ENCODE measurements around the gene PCIF1. TPM values are rescaled to one million over a fixed set of nuclear protein-coding genes. Genes with fewer than 3 reads are reported as not detected.
"Not testable (repeated sequence)": the region's sequence is repeated elsewhere in the genome, so short reads cannot be mapped to it uniquely, and the experiment has no call there.

Gene PCIF1
- total and polyA plus RNA-seq, 2 donors (not counting 3 experiments of a cell fraction or from before 2014, with no cell fraction given), result 26.4 to 27.2 TPM

DNA sequence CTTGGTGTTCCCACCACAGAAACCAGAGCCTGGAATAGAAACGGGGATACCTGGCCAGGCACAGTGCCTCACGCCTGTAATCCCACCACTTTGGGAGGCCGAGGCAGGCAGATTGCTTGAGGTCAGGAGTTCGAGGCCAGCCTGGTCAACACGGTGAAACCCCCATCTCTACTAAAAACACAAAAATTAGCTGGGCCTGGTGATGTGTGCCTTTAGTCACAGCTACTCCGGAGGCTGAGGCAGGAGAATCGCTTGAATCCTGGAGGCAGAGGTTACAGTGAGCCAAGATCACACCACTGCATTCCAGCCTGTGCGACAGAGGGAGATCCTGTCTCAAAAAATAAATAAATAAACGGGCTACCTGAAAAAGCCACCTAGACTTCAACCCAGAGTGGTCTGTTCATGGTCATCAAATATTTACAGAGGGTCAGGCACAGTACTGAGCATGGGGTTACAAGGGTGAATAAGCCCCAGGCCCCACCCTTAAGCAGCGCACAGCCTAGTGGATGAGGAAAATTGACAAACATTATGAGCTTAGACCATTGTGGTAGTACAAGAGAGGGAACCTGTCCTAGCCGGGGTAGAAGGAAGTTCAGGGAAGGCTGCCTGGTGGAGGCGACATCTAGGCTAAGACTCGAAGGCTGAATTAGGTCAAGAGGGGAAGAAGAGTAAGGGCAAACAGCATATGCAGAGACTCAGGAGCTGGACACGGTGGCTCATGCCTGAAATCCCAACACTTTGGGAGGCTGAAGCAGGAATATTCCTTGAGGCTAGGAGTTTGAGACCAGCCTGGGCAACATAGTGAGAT, 7.2 kb upstream of the PCIF1 start:
- intact Hi-C loops (cut with micrococcal nuclease), result no loop called here
- ChIA-PET CTCF (interaction anchor here (1.1 to 1.8 kb wide), 3 partner anchors 9 to 128 kb away, joined by 3 to 6 read pairs (median 3); no protein-coding TSS in a partner anchor), POLR2A (no interaction called here)
- dilution Hi-C loops (cut with MboI; ENCODE audit: extremely low pct_ligation_motif_present, low sequenced_read_pairs), result no loop called here
- no peak overlapping the region for H3K9ac ChIP-seq (replicated peaks; ENCODE audit: extremely low read depth, insufficient read depth, low read length)
- TF ChIP-seq MYC (IDR thresholded peaks at IDR 0.05; ENCODE audit: low read depth, low read length), result no peak
- TF ChIP-seq POLR2AphosphoS5 (IDR thresholded peaks at IDR 0.05; ENCODE audit: insufficient read depth, low read depth, low read length), result no peak
- no peak for TF ChIP-seq GATA2 (IDR thresholded peaks at IDR 0.05; ENCODE audit: insufficient read depth, insufficient read length, low read depth, low read length)
- TF ChIP-seq POLR2A (IDR thresholded peaks at IDR 0.05; ENCODE audit: low read depth, low read length), result no peak
- no peak for TF ChIP-seq EZH2 (IDR thresholded peaks at IDR 0.05; ENCODE audit: borderline replicate concordance, low read depth, low read length, severe bottlenecking)
- TF ChIP-seq, protein P1, sequence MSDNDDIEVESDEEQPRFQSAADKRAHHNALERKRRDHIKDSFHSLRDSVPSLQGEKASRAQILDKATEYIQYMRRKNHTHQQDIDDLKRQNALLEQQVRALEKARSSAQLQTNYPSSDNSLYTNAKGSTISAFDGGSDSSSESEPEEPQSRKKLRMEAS (IDR thresholded peaks at IDR 0.05; ENCODE audit: insufficient read depth, insufficient read length), result no peak
- TF ChIP-seq, protein P2, sequence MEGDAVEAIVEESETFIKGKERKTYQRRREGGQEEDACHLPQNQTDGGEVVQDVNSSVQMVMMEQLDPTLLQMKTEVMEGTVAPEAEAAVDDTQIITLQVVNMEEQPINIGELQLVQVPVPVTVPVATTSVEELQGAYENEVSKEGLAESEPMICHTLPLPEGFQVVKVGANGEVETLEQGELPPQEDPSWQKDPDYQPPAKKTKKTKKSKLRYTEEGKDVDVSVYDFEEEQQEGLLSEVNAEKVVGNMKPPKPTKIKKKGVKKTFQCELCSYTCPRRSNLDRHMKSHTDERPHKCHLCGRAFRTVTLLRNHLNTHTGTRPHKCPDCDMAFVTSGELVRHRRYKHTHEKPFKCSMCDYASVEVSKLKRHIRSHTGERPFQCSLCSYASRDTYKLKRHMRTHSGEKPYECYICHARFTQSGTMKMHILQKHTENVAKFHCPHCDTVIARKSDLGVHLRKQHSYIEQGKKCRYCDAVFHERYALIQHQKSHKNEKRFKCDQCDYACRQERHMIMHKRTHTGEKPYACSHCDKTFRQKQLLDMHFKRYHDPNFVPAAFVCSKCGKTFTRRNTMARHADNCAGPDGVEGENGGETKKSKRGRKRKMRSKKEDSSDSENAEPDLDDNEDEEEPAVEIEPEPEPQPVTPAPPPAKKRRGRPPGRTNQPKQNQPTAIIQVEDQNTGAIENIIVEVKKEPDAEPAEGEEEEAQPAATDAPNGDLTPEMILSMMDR (IDR thresholded peaks at IDR 0.05; ENCODE audit: extremely low read depth in 1 of 2, insufficient read depth in 1 of 2, low read depth in 1 of 2, low read length in 2 of 2), result no peak
- TF ChIP-seq JUN (IDR thresholded peaks at IDR 0.05; ENCODE audit: borderline replicate concordance, insufficient read depth, insufficient read length, low read depth), result no peak
- TF ChIP-seq FOS (IDR thresholded peaks at IDR 0.05; ENCODE audit: borderline replicate concordance, insufficient read depth, low read length), result no peak
- no peak overlapping the region for H3K4me2 ChIP-seq (ENCODE audit: insufficient read depth, low read length)
- no peaks in the 10 kb centered on the region for H3K9me3 ChIP-seq (replicated peaks; ENCODE audit: control insufficient read depth, insufficient read depth, low read length)
- no peaks in the 10 kb centered on the region for H3K79me2 ChIP-seq (ENCODE audit: control insufficient read depth, insufficient read depth, low read length)
- H3K36me3 ChIP-seq (ENCODE audit: control insufficient read depth in 2 of 2, extremely low read depth in 1 of 2, insufficient read depth in 2 of 2, low read length in 2 of 2), result no peaks in the 10 kb centered on the region
- no peaks in the 10 kb centered on the region for H4K20me1 ChIP-seq (replicated peaks; ENCODE audit: control insufficient read depth, extremely low read depth, insufficient read depth, low read length)
- no TSS peak for BruUV-seq (replicated peaks)
- FAIRE-seq, result no peak
- H3K4me3 ChIP-seq (replicated peaks in 1 of 3; ENCODE audit: insufficient read depth in 1 of 3, low read depth in 1 of 3, low read length in 3 of 3), result no peak overlapping the region
- no peak overlapping the region for H3K27ac ChIP-seq (ENCODE audit: insufficient read depth, low read depth, low read length)
- H2AFZ ChIP-seq (ENCODE audit: low read depth, low read length), result no peak overlapping the region
- no peaks in the 10 kb centered on the region for H3K9me1 ChIP-seq (replicated peaks; ENCODE audit: control insufficient read depth, extremely low read depth, insufficient read depth, low read length)
- DNase-seq (ENCODE audit: low read depth, low spot score), result no peak
- H3K4me1 ChIP-seq (ENCODE audit: control insufficient read depth, extremely low read depth, insufficient read depth, low read length), result peaks cover 6% of the 10 kb centered on the region
- no peaks in the 10 kb centered on the region for H3K27me3 ChIP-seq (ENCODE audit: control insufficient read depth in 2 of 2, insufficient read depth in 2 of 2, low read length in 2 of 2)

DNA sequence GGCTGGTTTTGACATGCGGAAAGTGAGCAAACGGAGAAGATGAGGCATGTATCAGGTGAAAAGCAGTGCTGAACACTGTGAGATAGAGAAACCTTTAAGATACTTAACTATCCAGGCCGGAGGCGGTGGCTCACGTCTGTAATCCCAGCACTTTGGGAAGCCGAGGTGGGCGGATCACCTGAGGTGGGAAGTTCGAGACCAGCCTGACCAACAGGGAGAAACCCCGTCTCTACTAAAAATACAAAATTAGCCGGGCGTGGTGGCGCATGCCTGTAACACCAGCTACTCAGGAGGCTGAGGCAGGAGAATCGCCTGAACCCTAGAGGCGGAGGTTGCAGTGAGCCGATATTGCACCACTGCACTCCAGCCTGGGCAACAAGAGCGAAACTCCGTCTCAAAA, 2.8 kb upstream of the PCIF1 start:
- FAIRE-seq; DNase-seq (ENCODE audit: low read depth, low spot score); H4K20me1 ChIP-seq (replicated peaks; ENCODE audit: control insufficient read depth, extremely low read depth, insufficient read depth, low read length); intact Hi-C loops (cut with micrococcal nuclease); BruUV-seq (replicated peaks); H3K27me3 ChIP-seq (ENCODE audit: control insufficient read depth in 2 of 2, insufficient read depth in 2 of 2, low read length in 2 of 2); H2AFZ ChIP-seq (ENCODE audit: low read depth, low read length); H3K4me3 ChIP-seq (replicated peaks in 1 of 3; ENCODE audit: insufficient read depth in 1 of 3, low read depth in 1 of 3, low read length in 3 of 3); H3K9ac ChIP-seq (replicated peaks; ENCODE audit: extremely low read depth, insufficient read depth, low read length); H3K36me3 ChIP-seq (ENCODE audit: control insufficient read depth in 2 of 2, extremely low read depth in 1 of 2, insufficient read depth in 2 of 2, low read length in 2 of 2); H3K9me1 ChIP-seq (replicated peaks; ENCODE audit: control insufficient read depth, extremely low read depth, insufficient read depth, low read length); H3K9me3 ChIP-seq (replicated peaks; ENCODE audit: control insufficient read depth, insufficient read depth, low read length); POLR2A ChIA-PET; H3K27ac ChIP-seq (ENCODE audit: insufficient read depth, low read depth, low read length); dilution Hi-C loops (cut with MboI; ENCODE audit: extremely low pct_ligation_motif_present, low sequenced_read_pairs); H3K4me2 ChIP-seq (ENCODE audit: insufficient read depth, low read length): not testable (repeated sequence)
- Histone ChIP-seq H3K4me1 (ENCODE audit: control insufficient read depth, extremely low read depth, insufficient read depth, low read length) (peaks cover 14% of the 10 kb centered on the region), H3K79me2 (ENCODE audit: control insufficient read depth, insufficient read depth, low read length) (peaks cover 15% of the 10 kb centered on the region)
- CTCF ChIA-PET, result interaction anchor here (0.6 kb wide), 1 partner anchor 34 kb away, joined by 3 read pairs; no protein-coding TSS in a partner anchor
